ENCODE results near the gene ALMS1.
"Not testable (repeated sequence)": the region's sequence is repeated elsewhere in the genome, so short reads cannot be mapped to it uniquely, and the experiment has no call there.

The ALMS1 gene

DNA sequence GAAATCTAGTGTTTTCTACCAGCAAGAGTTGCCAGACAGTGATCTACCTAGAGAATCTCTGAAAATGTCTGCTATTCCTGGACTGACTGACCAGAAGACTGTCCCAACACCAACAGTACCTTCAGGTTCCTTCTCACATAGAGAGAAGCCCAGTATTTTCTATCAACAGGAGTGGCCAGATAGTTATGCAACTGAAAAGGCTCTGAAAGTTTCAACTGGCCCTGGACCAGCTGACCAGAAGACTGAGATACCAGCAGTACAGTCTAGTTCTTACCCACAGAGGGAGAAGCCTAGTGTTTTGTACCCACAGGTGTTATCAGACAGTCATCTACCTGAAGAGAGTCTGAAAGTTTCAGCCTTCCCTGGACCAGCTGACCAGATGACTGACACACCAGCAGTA is 63.8 kb downstream of the ALMS1 start:
- H4K12ac ChIP-seq (ENCODE audit: low read depth, low read length): no peak overlapping the region
- no peak overlapping the region for H3K14ac ChIP-seq (ENCODE audit: low read length)
- H4K8ac ChIP-seq (ENCODE audit: low read depth, low read length): no peak overlapping the region
- H3K36me3 ChIP-seq (ENCODE audit: control insufficient read depth in 1 of 2, insufficient read depth in 2 of 2, low read length in 2 of 2): peaks cover 0 to 22% of the 10 kb centered on the region in 2 experiments
- H3K9me3 ChIP-seq (ENCODE audit: insufficient read depth, low read depth, low read length): no peaks in the 10 kb centered on the region
- H3K4me1 ChIP-seq (ENCODE audit: control insufficient read depth in 1 of 2, insufficient read depth in 2 of 2, low read length in 2 of 2): no peaks in the 10 kb centered on the region
- no peak overlapping the region for H3K23ac ChIP-seq (ENCODE audit: low read length)
- no peak overlapping the region for H3K9ac ChIP-seq (ENCODE audit: low read length)
- no peak overlapping the region for H2BK12ac ChIP-seq (ENCODE audit: low read length)
- H2BK5ac ChIP-seq (ENCODE audit: low read depth, low read length, poor library complexity): no peak overlapping the region
- H3K79me2 ChIP-seq (ENCODE audit: control insufficient read depth, insufficient read depth, low read length, poor library complexity): no peaks in the 10 kb centered on the region
- no peaks in the 10 kb centered on the region for H3K27me3 ChIP-seq (ENCODE audit: insufficient read depth, low read length)
- H4K91ac ChIP-seq (ENCODE audit: low read depth, low read length): no peak overlapping the region
- no peak overlapping the region for H3K18ac ChIP-seq (ENCODE audit: low read length)
- no peak overlapping the region for H3K4me2 ChIP-seq (ENCODE audit: low read length)
- no peak overlapping the region for H3K4me3 ChIP-seq (ENCODE audit: low read depth, low read length)
- H2AFZ ChIP-seq (ENCODE audit: insufficient read depth, low read length, poor library complexity): no peak overlapping the region
- no peak for DNase-seq
- H3K79me1 ChIP-seq (ENCODE audit: low read length): no peaks in the 10 kb centered on the region
- no peak overlapping the region for H2AK5ac ChIP-seq (ENCODE audit: low read length)
- H3K4ac ChIP-seq (ENCODE audit: low read depth, low read length): no peak overlapping the region
- no peak overlapping the region for H3K27ac ChIP-seq (ENCODE audit: low read depth, low read length)
- no peak overlapping the region for H2BK120ac ChIP-seq (ENCODE audit: insufficient read depth, low read length, poor library complexity)

DNA sequence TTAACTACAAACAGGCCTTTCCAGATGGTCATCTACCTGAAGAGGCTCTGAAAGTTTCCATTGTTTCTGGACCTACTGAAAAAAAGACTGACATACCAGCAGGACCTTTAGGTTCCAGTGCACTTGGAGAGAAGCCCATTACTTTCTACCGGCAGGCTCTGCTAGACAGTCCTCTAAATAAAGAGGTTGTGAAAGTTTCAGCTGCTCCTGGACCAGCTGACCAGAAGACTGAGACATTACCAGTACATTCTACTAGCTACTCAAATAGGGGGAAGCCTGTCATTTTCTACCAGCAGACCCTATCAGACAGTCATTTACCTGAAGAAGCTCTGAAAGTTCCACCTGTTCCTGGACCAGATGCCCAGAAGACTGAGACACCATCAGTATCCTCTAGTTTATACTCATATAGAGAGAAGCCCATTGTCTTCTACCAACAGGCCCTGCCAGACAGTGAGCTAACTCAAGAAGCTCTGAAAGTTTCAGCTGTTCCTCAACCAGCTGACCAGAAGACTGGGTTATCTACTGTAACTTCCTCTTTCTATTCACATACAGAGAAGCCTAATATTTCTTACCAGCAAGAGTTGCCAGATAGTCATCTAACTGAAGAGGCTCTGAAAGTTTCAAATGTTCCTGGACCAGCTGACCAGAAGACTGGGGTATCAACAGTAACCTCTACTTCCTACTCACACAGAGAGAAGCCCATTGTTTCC is 65.8 kb downstream of the ALMS1 start:
- Histone ChIP-seq H3K79me1 (ENCODE audit: low read length) (no peaks in the 10 kb centered on the region), H3K36me3 (ENCODE audit: control insufficient read depth in 1 of 2, insufficient read depth in 2 of 2, low read length in 2 of 2) (peaks cover 3 to 22% of the 10 kb centered on the region in 2 experiments), H2AFZ (ENCODE audit: insufficient read depth, low read length, poor library complexity) (no peak overlapping the region), H2BK120ac (ENCODE audit: insufficient read depth, low read length, poor library complexity) (no peak overlapping the region), H4K12ac (ENCODE audit: low read depth, low read length) (no peak overlapping the region), H3K9ac (ENCODE audit: low read length) (no peak overlapping the region), H2BK5ac (ENCODE audit: low read depth, low read length, poor library complexity) (no peak overlapping the region), H2AK5ac (ENCODE audit: low read length) (no peak overlapping the region), H3K14ac (ENCODE audit: low read length) (no peak overlapping the region), H3K18ac (ENCODE audit: low read length) (no peak overlapping the region), H4K8ac (ENCODE audit: low read depth, low read length) (no peak overlapping the region), H3K27me3 (ENCODE audit: insufficient read depth, low read length) (no peaks in the 10 kb centered on the region), H3K4me1 (ENCODE audit: control insufficient read depth in 1 of 2, insufficient read depth in 2 of 2, low read length in 2 of 2) (no peaks in the 10 kb centered on the region), H3K4ac (ENCODE audit: low read depth, low read length) (no peak overlapping the region), H4K91ac (ENCODE audit: low read depth, low read length) (no peak overlapping the region), H3K4me2 (ENCODE audit: low read length) (no peak overlapping the region), H2BK12ac (ENCODE audit: low read length) (no peak overlapping the region), H3K4me3 (ENCODE audit: low read depth, low read length) (no peak overlapping the region), H3K23ac (ENCODE audit: low read length) (no peak overlapping the region), H3K27ac (ENCODE audit: low read depth, low read length) (no peak overlapping the region), H3K79me2 (ENCODE audit: control insufficient read depth, insufficient read depth, low read length, poor library complexity) (no peaks in the 10 kb centered on the region), H3K9me3 (ENCODE audit: insufficient read depth, low read depth, low read length) (no peaks in the 10 kb centered on the region)
- peak in 1 of 2 donors; percentile 23 for DNase-seq
- WGBS (ENCODE audit: extremely low coverage, insufficient coverage, insufficient read length): no CpG with 5 or more reads among the region's 1 CpG

DNA sequence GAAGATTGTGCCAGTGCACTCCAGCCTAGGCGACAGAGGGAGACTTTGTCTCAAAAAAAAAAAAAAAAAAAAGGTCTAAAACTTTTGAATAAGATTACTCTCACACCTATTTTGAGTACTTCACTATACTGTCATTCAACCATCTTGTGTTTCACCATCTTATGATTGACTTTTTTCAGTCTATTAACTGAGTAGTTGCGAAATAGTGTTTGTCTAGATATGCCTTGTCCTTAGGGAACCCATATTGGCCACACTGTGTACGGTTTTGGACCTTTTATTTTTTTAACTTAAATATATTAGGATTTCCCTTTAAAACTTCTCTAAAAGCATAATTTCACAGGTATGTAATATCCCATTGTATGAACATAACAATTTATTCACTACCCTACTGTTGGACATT is 72.3 kb downstream of the ALMS1 start:
- no peaks in the 10 kb centered on the region for H3K27me3 ChIP-seq (ENCODE audit: insufficient read depth, low read length)
- H2AFZ ChIP-seq (ENCODE audit: insufficient read depth, low read length, poor library complexity): no peak overlapping the region
- H3K79me2 ChIP-seq (ENCODE audit: control insufficient read depth, insufficient read depth, low read length, poor library complexity): no peaks in the 10 kb centered on the region
- no peaks in the 10 kb centered on the region for H3K4me1 ChIP-seq (ENCODE audit: control insufficient read depth in 1 of 2, insufficient read depth in 2 of 2, low read length in 2 of 2)
- H2BK5ac ChIP-seq (ENCODE audit: low read depth, low read length, poor library complexity): no peak overlapping the region
- WGBS (ENCODE audit: extremely low coverage, insufficient coverage, insufficient read length): no CpG with 5 or more reads among the region's 3 CpGs
- H3K9ac ChIP-seq (ENCODE audit: low read length): no peak overlapping the region
- H3K36me3 ChIP-seq (ENCODE audit: control insufficient read depth in 1 of 2, insufficient read depth in 2 of 2, low read length in 2 of 2): peaks cover 0 to 11% of the 10 kb centered on the region in 2 experiments
- H4K91ac ChIP-seq (ENCODE audit: low read depth, low read length): no peak overlapping the region
- no peak overlapping the region for H3K4me2 ChIP-seq (ENCODE audit: low read length)
- no peak overlapping the region for H4K12ac ChIP-seq (ENCODE audit: low read depth, low read length)
- no peak overlapping the region for H3K23ac ChIP-seq (ENCODE audit: low read length)
- no peak for DNase-seq
- H3K79me1 ChIP-seq (ENCODE audit: low read length): no peaks in the 10 kb centered on the region
- H2AK5ac ChIP-seq (ENCODE audit: low read length): no peak overlapping the region
- no peak overlapping the region for H3K14ac ChIP-seq (ENCODE audit: low read length)
- no peak overlapping the region for H3K4me3 ChIP-seq (ENCODE audit: low read depth, low read length)
- H3K4ac ChIP-seq (ENCODE audit: low read depth, low read length): no peak overlapping the region
- no peak overlapping the region for H3K18ac ChIP-seq (ENCODE audit: low read length)
- no peak overlapping the region for H2BK12ac ChIP-seq (ENCODE audit: low read length)
- no peak overlapping the region for H3K27ac ChIP-seq (ENCODE audit: low read depth, low read length)
- peaks cover 3% of the 10 kb centered on the region for H3K9me3 ChIP-seq (ENCODE audit: insufficient read depth, low read depth, low read length)
- H4K8ac ChIP-seq (ENCODE audit: low read depth, low read length): no peak overlapping the region
- H2BK120ac ChIP-seq (ENCODE audit: insufficient read depth, low read length, poor library complexity): no peak overlapping the region

GRCh38 chr2:73462388-73462787 is 76.8 kb downstream of the ALMS1 start:
- H2BK12ac ChIP-seq (ENCODE audit: low read length); H3K36me3 ChIP-seq (ENCODE audit: control insufficient read depth in 1 of 2, insufficient read depth in 2 of 2, low read length in 2 of 2); H3K4me1 ChIP-seq (ENCODE audit: control insufficient read depth in 1 of 2, insufficient read depth in 2 of 2, low read length in 2 of 2); DNase-seq; H3K4ac ChIP-seq (ENCODE audit: low read depth, low read length); H3K18ac ChIP-seq (ENCODE audit: low read length); H2AFZ ChIP-seq (ENCODE audit: insufficient read depth, low read length, poor library complexity); H4K91ac ChIP-seq (ENCODE audit: low read depth, low read length); H2AK5ac ChIP-seq (ENCODE audit: low read length); H3K14ac ChIP-seq (ENCODE audit: low read length); H4K12ac ChIP-seq (ENCODE audit: low read depth, low read length); H3K27me3 ChIP-seq (ENCODE audit: insufficient read depth, low read length); H3K9ac ChIP-seq (ENCODE audit: low read length); H2BK5ac ChIP-seq (ENCODE audit: low read depth, low read length, poor library complexity); H3K79me1 ChIP-seq (ENCODE audit: low read length); H3K4me3 ChIP-seq (ENCODE audit: low read depth, low read length); H3K9me3 ChIP-seq (ENCODE audit: insufficient read depth, low read depth, low read length); H3K23ac ChIP-seq (ENCODE audit: low read length); H3K27ac ChIP-seq (ENCODE audit: low read depth, low read length); H3K4me2 ChIP-seq (ENCODE audit: low read length); H2BK120ac ChIP-seq (ENCODE audit: insufficient read depth, low read length, poor library complexity); H4K8ac ChIP-seq (ENCODE audit: low read depth, low read length); H3K79me2 ChIP-seq (ENCODE audit: control insufficient read depth, insufficient read depth, low read length, poor library complexity): not testable (repeated sequence)
- WGBS (ENCODE audit: extremely low coverage, insufficient coverage, insufficient read length): no CpG with 5 or more reads among the region's 1 CpG

Data from trophoblast cell (in vitro differentiated cells and primary cell).